Activated CD4-positive, alpha-beta T cell treated with anti-CD3 and anti-CD28 coated beads, Interleukin-2, amount 50 U/mL, for 1 hour (primary cell): ENCODE results near the gene PTH1R.
A peak's percentile ranks its signal among the peaks of the same experiment; 100 is the strongest.

ENCODE experiments used
- DNase-seq: peaks from one replicate; pipeline ENCODE4 v3.0.0-alpha.2; 2020

PTH1R gene

DNA sequence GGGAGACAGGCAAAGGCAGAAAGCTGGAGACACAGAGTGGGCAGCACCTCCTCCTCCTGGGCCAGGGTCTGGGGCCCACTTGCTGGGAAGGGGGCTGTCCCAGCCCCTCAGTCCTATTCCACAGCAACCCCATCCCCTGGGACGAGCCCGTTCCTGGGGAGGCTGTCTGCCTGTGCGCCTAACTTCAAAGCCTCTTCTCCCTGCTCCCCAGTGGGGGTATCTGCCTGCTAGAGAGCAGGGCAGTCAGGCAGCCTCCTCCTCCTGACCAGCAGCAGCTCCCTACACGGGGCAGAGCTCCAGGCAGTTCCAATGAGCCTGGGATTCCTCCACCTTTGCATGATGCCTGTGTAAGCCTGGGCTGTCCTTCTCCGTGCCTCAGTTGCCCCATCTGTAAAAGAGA is 6.9 kb downstream of the PTH1R start:
- DNase-seq, result no peak

DNA sequence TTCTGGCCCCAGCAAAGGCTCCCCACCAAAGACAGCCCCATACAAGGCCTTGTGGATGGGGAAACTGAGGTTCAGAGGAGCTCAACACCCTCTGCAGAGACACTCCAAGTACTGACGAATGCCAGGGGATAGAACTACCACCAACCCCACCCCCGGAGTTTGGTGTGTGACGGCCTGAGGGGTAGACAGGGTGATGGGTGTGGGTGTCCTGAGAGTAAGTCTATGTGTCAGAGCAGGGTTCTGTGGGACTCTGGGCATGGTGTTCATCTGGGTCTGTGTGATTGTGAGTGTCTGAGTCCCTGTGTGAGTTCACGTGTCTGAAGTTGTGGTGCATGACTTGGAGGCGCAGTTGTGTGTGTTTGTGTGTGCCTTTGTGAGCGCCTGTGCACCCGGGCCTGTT is 7.4 kb downstream of the PTH1R start:
- no peak for DNase-seq

GRCh38 chr3:46885612-46886011 is 8.1 kb downstream of the PTH1R start:
- DNase-seq, result no peak

DNA sequence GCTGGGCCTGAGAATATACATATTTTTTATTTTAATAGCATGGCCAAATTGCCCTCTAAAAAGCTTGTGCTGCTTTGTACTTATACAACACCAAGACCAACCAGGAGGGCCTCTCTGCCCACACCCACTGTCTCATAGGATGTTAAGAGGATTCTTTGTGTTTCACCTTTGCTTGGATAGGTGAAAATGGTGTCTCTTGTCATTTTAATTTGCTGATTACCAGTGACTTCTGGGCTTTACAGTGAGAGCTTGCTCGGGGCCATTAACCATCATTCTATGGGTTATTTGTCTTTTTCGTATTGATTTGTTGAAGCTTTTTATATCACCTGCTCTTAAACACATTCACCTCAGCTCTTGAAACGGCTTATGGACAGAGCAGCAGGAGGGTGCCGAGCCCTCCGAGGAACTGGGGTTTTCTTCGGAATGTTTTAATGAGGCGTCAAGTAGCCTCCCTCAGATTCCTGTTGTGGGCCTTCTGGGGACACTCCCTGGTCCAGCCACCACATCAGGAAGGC is 10.5 kb downstream of the PTH1R start:
- DNase-seq, result no peak

DNA sequence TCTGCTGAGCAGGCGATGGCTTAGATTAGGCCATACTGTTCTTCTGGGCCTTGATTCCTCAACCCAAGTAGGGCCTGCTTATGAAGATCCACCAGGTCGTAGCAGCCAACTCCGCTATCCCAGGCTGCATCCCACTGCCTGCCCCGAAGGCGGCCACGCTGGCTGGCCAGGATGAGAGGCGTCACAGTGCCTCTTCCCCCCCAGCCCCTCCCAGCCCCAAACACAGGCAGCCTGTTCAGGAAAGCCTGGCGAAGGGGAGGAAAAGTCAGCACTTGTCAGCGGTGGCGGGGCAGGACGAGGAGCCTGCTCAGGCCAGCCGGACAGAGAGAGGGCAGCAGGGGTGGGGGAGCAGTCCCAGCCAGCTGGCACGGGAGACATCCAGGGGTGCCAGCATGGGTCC is 11.2 kb downstream of the PTH1R start:
- no peak for DNase-seq

DNA sequence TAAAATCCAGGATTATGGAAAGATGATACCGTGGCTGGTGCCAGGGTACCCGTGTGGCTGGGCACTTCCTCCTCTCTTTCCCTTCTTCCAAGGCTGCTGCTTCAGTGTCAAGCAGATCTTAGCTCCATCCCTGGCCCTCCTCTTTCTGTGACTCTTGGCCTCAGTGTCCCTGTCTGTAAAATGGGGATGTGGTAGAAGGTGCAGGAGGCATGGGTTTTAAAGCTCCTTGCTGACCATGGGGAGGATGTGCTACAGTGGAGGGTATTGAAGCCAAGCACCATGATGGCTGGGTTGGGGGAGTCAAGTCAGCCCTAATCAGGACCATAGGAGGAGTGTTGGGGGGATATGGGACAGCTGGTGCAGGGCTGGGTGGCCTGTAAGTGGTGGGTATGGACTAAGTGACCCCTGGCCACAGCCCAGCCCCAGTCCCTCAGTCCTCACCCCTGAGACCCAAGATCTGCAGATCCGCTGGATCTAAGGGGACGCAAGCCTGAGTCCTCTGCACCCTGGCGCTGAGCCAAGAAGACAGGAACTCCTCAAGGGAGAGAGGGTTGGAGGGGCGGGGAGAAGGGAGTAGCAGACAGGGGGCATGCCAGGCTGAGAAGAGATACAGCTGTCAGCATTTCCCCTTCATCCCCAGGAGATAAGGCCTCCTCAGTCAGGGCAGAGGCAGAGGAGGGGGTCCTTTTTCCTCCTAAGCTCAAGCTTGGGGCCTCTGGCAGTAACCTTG is 12.0 kb downstream of the PTH1R start:
- DNase-seq, result no peak

GRCh38 chr3:46890132-46890531 is 12.6 kb downstream of the PTH1R start:
- DNase-seq, result no peak

GRCh38 chr3:46891132-46891531 is 13.6 kb downstream of the PTH1R start:
- DNase-seq, result no peak

DNA sequence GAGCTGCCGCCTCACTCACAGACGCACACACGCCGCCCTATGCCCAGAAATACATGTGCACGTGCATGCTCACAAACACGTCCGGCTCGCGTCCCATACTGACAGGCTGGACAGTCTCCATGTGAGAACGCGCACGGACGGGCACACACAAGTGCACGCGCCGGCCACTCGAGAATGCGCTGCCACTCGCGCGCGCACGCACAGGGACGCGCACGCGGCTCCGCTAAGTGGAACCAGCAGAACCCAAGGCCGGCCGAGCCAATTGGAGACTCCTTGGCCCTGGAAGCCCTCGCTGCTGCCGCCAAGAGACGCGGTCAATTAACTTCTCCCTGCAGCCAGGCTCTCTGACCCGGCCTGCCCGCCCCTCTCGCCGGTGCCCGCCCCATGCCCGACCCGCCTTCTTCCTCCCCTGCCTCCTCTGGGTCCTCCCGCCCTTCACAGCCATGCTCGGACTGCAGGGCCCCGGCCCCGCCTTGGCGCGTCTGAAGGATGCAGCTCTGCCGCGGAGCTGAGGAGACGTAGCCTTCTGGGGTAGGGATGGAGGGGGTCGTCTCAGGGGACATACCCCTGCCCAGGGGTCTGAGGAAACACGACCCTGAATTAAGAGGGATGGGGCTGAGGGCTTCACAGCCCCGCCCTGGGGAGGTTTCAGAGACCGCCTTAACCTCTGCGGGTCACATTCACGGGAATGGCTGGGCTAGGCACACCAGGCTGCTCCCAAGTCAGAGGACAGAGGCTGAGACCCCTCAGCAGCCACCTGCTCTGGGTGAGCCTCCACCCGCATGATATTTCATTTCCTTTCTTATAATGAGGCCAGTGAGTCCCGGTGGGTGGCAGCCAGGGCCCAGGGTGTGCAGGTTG is 15.0 kb downstream of the PTH1R start:
- DNase-seq, result no peak

DNA sequence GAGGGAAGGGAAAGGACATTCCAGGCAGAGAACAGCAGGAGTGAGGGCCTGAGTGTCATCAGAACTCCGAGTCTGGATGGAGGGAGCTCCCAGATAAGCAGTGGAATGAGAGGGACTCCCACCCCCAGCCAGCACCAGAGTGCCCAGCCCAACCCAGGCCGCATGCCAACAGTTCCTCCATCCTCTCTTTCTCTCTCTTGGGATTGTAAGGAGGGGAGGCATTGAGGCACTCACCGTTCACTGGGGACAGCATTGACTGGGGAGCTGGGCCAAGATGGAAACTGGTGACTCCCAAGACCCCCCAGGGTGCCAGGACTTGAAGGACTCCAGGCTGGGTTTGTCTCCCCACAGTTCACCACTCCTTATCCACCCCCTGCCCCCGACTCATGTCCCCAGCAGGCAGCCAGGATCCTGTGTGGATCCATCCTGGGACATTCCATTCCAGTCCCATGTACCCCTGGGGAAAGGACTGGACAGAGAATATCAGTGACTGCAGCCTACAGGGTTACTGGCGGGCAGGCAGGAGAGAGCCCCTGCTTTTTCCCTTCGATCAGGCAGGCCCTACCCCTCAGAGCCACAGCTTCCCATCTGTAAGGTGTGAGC is 15.7 kb downstream of the PTH1R start:
- DNase-seq, result no peak

DNA sequence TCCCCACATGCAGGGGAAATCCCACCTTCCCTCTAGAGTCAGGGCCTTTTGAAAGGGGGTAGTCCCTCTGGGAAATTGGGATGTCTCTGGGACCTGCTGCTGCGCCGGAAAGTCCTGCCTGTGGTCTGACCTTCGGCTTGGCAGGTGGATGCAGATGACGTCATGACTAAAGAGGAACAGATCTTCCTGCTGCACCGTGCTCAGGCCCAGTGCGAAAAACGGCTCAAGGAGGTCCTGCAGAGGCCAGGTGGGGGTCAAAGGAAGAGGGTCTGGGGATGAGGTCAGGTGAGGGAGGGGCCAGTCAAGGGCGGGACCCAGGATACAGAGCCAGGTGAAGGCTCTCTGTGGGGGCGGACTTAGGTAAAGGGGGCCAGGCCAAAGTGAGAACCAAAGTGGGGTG is 16.2 kb downstream of the PTH1R start:
- DNase-seq, result no peak

DNA sequence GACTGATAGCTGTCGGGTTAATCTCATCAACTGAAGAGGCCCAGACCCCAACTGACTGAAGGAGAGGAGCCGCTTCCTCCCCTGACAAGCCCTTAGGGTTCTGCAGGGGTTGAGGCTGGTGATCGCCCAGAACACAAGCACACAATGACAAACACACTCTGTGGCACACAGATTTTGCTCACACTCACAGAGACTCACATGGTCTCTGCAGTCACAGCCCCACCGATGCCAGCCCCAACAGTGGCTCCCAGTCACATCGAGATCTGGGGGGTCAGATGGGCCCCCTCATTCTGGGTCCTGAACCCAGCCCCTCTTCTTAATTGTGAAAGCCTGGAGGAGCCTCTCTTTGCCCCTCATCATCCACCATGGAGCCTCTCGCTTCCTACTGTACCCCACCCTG is 16.7 kb downstream of the PTH1R start:
- DNase-seq, result no peak

GRCh38 chr3:46895204-46895660 is 17.7 kb downstream of the PTH1R start:
- peak; percentile 80 for DNase-seq

DNA sequence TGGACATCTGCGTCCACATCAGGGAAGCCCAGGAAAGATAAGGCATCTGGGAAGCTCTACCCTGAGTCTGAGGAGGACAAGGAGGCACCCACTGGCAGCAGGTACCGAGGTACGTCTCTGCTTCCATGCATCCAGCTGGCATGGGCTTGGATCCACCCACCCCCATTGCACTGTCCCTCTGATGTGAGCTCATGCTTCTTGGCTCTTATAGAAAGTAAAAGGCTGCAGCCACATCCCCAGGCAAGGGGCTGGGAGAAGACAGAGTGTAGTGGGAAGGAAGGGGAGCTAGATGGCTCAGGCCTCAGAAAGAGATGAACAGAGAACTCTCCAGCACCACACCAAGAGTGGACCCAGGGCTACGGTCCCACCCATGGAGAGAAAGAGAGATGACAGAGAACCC is 18.2 kb downstream of the PTH1R start:
- no peak for DNase-seq

- no peak for DNase-seq
Measured at GRCh38 chr3:46896386-46896785, 18.9 kb downstream of the PTH1R start.

DNA sequence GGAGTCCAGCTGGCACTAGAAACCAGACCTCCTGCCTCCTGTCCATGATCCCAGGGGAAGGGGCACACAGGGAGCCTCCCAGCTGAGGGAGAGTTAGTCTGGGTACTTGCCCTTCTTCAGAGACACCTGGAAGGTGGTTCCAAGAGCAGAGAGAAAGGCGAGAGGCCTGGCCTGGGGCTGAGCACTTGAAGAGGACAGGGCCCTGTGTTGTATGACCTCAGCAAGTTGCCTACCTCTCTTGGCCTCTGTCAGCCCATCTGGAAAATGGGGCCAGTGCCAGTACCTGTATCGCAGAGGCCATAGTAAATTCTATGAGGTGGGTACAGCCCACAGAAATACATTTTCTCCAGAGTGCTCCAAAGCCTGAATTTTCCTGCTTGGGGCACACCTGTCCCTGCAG is 19.5 kb downstream of the PTH1R start:
- no peak for DNase-seq

GRCh38 chr3:46897829-46898320 is 20.4 kb downstream of the PTH1R start:
- no peak for DNase-seq

GRCh38 chr3:46898321-46899150 is 21.0 kb downstream of the PTH1R start:
- DNase-seq, result no peak

GRCh38 chr3:46899151-46900006 is 21.9 kb downstream of the PTH1R start:
- DNase-seq, result no peak

DNA sequence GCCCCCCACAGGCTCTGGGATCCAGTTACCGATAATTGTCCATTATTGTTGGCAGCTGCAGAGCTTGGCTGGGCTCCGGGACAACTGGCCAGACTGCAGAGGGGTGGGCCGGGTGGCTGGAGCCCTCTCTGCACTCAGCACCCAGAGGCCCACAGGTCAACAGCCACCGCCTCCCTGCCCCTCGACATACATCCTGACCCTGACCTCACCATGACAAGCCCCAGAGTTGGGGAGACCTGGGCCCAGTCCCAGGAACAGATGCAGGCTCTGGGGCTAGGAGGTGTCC is 22.4 kb downstream of the PTH1R start:
- DNase-seq, result no peak

GRCh38 chr3:46900356-46900755 is 22.8 kb downstream of the PTH1R start:
- no peak for DNase-seq

DNA sequence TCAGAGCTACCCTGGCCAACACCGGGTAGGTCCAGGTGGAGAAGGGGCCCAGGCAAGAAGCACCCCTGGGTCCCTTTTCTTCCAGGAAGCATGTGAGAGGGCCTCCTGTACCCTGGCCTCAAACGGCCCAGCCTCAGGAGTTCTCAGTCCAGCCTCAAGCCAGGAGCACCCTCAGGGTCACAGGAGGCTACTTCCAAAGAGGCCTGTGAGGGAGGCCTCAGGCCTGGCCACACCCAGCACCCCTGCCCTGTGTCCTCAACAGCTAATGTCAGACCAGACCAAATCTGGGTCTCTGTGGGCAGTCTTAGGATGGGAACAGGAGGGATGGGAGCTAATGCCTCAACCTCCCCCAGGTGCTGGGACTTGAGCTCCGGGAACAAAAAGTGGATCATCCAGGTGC is 23.5 kb downstream of the PTH1R start:
- no peak for DNase-seq
